Activated CD4-positive, alpha-beta T cell treated with anti-CD3 and anti-CD28 coated beads, Interleukin-2, amount 10 ng/mL, durations not matched to agents 7 days and 5 days (primary cell): ENCODE measurements around the gene FAM89B. TPM values are rescaled to one million over a fixed set of nuclear protein-coding genes. Genes with fewer than 3 reads are reported as not detected.

Source experiments
- CTCF ChIA-PET: fragments of 350-600 bp; sonication (Branson Sonifier 250); formaldehyde crosslinking; loops from one replicate; lab custom pipeline; 2021; ENCODE audit warnings: antibody characterized with exemption; lab: Charles Lee
- POLR2A ChIA-PET: fragments of 350-600 bp; sonication (Branson Sonifier 250); formaldehyde crosslinking; loops from one replicate; lab custom pipeline; 2021; ENCODE audit warnings: antibody characterized with exemption; lab: Charles Lee
- DNase-seq: peaks from one replicate; pipeline ENCODE4 v3.0.0-alpha.2; 2020
- H3K27ac Mint-ChIP-seq: one replicate; pipeline ENCODE4 v1.8.0; 2021; ENCODE audit warnings: mild to moderate bottlenecking, moderate library complexity, mixed read lengths
- H3K27me3 Mint-ChIP-seq: one replicate; pipeline ENCODE4 v1.8.0; 2021; ENCODE audit warnings: mixed read lengths
- H3K36me3 Mint-ChIP-seq: one replicate; pipeline ENCODE4 v1.8.0; 2021; ENCODE audit warnings: low read depth, mixed read lengths
- H3K4me1 Mint-ChIP-seq: one replicate; pipeline ENCODE4 v1.8.0; 2021; ENCODE audit warnings: mixed read lengths
- H3K4me3 Mint-ChIP-seq: one replicate; pipeline ENCODE4 v1.8.0; 2021; ENCODE audit warnings: mild to moderate bottlenecking, moderate library complexity, mixed read lengths
- H3K9me3 Mint-ChIP-seq: one replicate; pipeline ENCODE4 v1.8.0; 2021; ENCODE audit warnings: mixed read lengths
- total RNA-seq, 2 experiments: library from RNA; stranded (reverse); gene quantifications; one replicate each; pipeline ENCODE4 v1.2.3, GENCODE V29; 2021

FAM89B gene
- total RNA-seq, 2 experiments from 2014 or later: 34.1 to 42.1 TPM

DNA sequence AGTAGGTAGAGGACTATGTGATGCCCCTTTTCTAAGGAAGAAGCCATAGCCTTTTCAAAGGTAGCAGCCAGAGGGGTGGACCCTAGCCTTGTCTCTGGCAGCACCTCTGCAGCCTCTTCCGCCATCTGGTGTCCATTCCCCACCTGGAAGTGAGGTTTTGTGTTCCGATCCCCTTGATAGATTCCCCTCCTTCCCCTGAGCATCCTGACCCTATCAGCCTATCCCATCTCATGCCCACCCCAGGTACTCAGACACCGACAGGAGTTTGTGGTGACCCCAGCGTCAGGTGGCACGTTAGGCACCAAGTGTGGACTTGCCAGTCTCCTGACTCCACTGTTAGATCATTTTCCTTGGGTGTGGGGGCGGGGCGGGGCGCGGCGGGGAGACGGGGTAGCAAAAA, 398 bp upstream of the FAM89B start:
- peak overlapping the region; percentile 99 for H3K27ac Mint-ChIP-seq
- H3K9me3 Mint-ChIP-seq: no peaks in the 10 kb centered on the region
- peaks cover 29% of the 10 kb centered on the region for H3K36me3 Mint-ChIP-seq
- H3K4me1 Mint-ChIP-seq: peaks cover 48% of the 10 kb centered on the region
- POLR2A ChIA-PET: interaction anchor here (0.6 to 1.0 kb wide), 3 partner anchors 16 to 149 kb away, joined by 3 to 5 read pairs (median 3); partner anchors contain the start of gene NEAT1
- H3K4me3 Mint-ChIP-seq: peak overlapping the region; percentile 99
- no peak for DNase-seq
- H3K27me3 Mint-ChIP-seq: no peaks in the 10 kb centered on the region
- CTCF ChIA-PET: interaction anchor here (0.9 to 6.0 kb wide), 14 partner anchors 11 to 289 kb away, joined by 3 to 57 read pairs (median 6); partner anchors contain the start of genes LTBP3, MAP3K11, MUS81 and PCNX3

DNA sequence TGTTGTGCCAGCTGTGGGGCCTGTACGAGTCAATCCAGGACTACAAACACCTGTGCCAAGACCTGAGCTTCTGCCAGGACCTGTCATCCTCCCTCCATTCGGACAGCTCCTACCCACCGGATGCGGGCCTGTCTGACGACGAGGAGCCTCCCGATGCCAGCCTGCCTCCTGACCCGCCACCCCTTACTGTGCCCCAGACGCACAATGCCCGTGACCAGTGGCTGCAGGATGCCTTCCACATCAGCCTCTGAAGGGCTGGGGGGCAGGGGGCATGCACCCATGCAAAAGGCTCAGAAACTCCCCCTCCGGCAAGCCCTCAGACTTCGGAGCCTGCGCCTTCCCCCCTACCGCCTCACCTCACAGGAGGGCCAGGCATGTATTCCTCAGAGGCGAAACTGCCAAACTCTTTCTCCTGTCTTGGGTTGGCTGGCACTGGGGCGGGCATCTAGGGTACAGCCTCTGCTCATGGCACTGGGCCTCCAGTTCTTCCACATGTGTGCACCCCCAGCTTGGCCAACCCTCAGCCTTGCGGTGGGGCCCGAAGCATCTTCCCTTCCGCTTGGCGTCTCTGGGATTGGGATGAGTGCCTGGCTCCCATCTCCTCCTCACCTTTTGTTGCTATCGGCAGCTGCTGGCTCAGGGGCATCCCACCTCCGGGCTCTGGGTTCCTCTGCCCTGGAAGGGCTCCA, 1.2 kb downstream of the FAM89B start:
- peaks cover 29% of the 10 kb centered on the region for H3K36me3 Mint-ChIP-seq
- DNase-seq: no peak
- H3K9me3 Mint-ChIP-seq: no peaks in the 10 kb centered on the region
- ChIA-PET CTCF (interaction anchor here (0.6 to 6.0 kb wide), 15 partner anchors 9 to 203 kb away, joined by 3 to 57 read pairs (median 4); partner anchors contain the start of genes LTBP3, MAP3K11 and PCNX3), POLR2A (no interaction called here)
- H3K27me3 Mint-ChIP-seq: no peaks in the 10 kb centered on the region
- H3K4me1 Mint-ChIP-seq: peaks cover 51% of the 10 kb centered on the region
- peak overlapping the region; percentile 86 for H3K27ac Mint-ChIP-seq
- H3K4me3 Mint-ChIP-seq: peak overlapping the region; percentile 85

DNA sequence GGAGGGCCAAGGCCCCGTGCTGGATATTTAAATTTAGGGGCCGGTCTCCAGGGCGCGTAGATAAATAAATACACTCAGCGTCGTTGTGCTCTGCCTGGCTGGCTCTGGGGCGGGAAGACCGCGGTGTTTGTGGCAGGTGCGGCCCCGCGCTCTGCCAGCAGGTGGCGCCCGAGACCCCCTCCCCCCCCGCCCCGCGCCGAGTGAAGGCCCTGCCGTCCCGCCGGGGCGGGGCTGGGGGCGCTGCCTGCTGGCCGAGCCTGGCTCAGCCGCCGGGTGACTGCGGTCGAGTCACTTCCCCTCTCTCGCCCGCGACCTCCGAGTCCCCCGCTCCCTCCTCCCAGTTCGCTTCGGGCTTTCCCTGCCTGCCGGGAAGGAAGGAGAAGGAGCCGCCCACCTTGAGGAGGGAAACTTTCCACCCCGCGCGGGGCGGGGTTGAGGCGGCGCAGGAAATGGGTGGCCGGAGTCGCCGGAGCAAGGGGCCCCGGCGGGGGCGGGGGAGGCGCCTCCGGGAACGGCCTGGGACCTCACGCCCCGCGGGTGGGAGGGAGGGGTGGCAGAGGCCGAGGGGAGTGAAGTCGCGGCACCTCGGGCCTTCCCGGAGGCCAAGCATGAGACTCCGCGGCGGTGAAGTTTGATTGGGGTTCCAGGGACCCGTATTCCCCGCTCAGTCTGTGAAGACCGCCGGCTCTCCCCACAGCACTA, 1.9 kb downstream of the FAM89B start:
- ChIA-PET CTCF (interaction anchor here (1.1 to 6.0 kb wide), 13 partner anchors 8 to 39 kb away, joined by 3 to 57 read pairs (median 6); no protein-coding TSS in a partner anchor), POLR2A (no interaction called here)
- peak; percentile 87 for DNase-seq
- Mint-ChIP-seq H3K4me3 (peak overlapping the region; percentile 85), H3K36me3 (peaks cover 31% of the 10 kb centered on the region), H3K9me3 (no peaks in the 10 kb centered on the region), H3K27me3 (no peaks in the 10 kb centered on the region), H3K27ac (peak overlapping the region; percentile 93), H3K4me1 (peaks cover 50% of the 10 kb centered on the region)

DNA sequence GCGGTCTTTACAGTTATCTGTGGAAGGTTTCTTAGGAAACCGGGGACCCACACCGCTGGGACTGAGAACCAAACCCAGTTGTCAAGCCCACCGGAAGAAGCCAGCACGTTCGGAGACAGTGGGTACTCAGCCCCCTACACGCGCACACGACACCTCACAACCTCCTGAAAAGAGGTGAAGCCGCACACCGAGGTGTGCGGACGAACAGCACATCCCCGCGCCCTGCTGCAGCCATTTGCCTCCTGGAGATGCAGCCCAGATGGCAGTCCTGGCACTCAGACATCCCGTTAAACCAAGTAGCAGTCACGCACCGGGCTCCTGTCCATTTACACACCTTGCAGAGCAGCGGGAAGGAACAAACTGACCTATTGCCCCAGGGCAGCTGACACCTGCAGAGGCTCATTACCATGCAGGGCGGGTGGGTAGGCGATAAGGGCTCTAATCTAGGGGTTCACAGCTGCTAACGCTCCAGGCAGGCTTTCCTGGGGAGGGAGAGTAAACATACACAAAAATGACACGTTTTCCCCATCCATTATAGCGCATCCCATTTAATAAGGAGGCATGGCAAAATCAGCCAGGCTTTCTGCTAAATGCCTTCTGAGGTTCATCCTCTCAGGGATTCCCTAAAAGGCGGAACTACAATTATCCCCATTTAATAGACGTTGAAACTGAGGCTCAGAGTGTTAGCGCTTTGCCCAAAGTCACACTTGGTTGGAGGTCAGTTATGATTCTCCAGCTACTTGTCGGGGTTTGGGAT, 2.7 kb downstream of the FAM89B start:
- no peaks in the 10 kb centered on the region for H3K9me3 Mint-ChIP-seq

DNA sequence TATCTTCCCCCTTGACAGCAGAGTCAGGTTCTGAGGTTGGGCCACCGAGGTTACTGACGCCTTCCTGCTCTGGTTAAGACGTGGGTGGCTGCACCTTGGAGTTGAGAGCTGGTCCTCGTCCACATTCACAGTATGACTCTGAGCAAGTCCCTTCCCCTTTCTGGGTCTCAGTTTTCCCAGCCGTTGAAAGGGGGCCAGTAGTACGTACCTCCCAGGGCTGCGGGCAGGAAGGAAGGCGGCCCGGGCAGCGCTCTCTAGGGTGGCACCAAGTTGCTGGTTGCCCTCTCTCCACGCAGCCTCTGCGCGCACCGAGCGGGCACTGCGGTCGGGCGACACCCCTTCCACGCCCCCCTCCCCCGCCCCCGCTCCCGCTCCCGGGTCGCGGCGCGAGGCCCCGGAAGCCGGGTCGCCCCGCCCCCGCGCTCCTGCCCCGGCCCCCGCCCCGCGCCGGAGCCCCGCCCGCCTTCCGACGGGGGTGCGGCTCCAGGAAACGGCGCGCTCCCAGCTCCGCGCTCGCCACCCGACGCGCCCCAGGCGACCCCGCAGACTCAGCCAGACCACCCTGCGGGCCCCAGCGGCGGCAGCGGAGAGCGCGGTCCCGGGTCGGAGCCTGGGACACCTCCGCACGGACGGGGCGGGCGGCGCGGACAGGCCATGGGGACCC, 3.4 kb downstream of the FAM89B start, which contains the start of gene EHBP1L1:
Gene EHBP1L1, plus strand, starts transcription at position 486 of the 664 bp plus-strand sequence. CDS start 250 bp downstream, outside the sequence.
- Mint-ChIP-seq H3K27me3 (no peaks in the 10 kb centered on the region), H3K27ac (peak within 1 kb of the TSS; percentile 93), H3K36me3 (peaks cover 39% of the 10 kb centered on the region), H3K9me3 (no peaks in the 10 kb centered on the region), H3K4me1 (peaks cover 46% of the 10 kb centered on the region), H3K4me3 (peak within 1 kb of the TSS; percentile 85)
- peak; percentile 77 for DNase-seq
- POLR2A ChIA-PET: interaction anchor here (0.6 kb wide), 2 partner anchors 246 to 281 kb away, joined by 3 to 4 read pairs; no protein-coding TSS in a partner anchor
- CTCF ChIA-PET: interaction anchor here (1.1 to 3.6 kb wide), 9 partner anchors 9 to 39 kb away, joined by 3 to 40 read pairs (median 6); partner anchors contain the start of genes MAP3K11 and PCNX3

More for the DNA sequence above, 2.7 kb downstream of the FAM89B start:
- H3K27me3 Mint-ChIP-seq: no peaks in the 10 kb centered on the region
- POLR2A ChIA-PET: interaction anchor here (0.6 kb wide), 1 partner anchor 282 kb away, joined by 3 read pairs; no protein-coding TSS in a partner anchor
- peaks cover 50% of the 10 kb centered on the region for H3K4me1 Mint-ChIP-seq
- CTCF ChIA-PET: interaction anchor here (1.1 to 3.6 kb wide), 8 partner anchors 8 to 40 kb away, joined by 3 to 40 read pairs (median 7); partner anchors contain the start of genes MAP3K11 and PCNX3
- DNase-seq: no peak
- H3K36me3 Mint-ChIP-seq: peaks cover 38% of the 10 kb centered on the region
- peak overlapping the region; percentile 85 for H3K4me3 Mint-ChIP-seq
- peak overlapping the region; percentile 93 for H3K27ac Mint-ChIP-seq

DNA sequence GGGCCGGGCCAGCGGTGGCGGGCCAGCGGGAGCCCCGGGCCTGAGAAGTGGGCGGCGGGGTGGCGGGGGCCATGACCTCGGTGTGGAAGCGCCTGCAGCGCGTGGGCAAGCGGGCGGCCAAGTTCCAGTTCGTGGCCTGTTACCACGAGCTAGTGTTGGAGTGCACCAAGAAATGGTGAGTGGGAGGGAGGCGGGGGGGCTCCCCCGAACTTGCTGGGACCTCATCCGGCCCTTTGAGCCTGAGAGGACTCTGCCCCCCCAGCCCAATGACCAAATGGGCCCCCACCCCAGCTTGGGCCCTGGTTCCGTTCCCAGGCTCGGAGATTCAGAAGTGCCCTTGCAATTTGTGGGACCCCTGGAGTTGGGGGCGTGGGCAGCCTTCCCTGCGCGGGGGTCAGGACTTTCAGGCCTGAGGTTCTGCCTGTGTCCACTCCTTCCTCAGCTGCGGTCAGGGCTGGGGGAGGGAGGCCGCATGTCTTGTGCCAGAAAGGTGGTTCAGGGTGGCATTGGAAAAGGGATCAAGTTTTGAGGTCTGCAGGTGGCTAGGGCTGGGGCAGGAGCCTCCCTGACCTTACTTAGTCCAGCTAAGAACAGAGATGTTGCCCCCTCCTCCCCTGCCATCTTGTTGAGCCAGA, 4.0 kb downstream of the FAM89B start:
- H3K36me3 Mint-ChIP-seq: peaks cover 41% of the 10 kb centered on the region
- H3K9me3 Mint-ChIP-seq: no peaks in the 10 kb centered on the region
- POLR2A ChIA-PET: interaction anchor here (0.6 kb wide), 1 partner anchor 246 kb away, joined by 4 read pairs; no protein-coding TSS in a partner anchor
- H3K27me3 Mint-ChIP-seq: no peaks in the 10 kb centered on the region
- DNase-seq: no peak
- H3K27ac Mint-ChIP-seq: peak overlapping the region; percentile 83
- peaks cover 40% of the 10 kb centered on the region for H3K4me1 Mint-ChIP-seq
- H3K4me3 Mint-ChIP-seq: peak overlapping the region; percentile 83
- CTCF ChIA-PET: interaction anchor here (0.6 to 3.6 kb wide), 9 partner anchors 10 to 217 kb away, joined by 3 to 40 read pairs (median 6); partner anchors contain the start of genes MAP3K11 and PCNX3

DNA sequence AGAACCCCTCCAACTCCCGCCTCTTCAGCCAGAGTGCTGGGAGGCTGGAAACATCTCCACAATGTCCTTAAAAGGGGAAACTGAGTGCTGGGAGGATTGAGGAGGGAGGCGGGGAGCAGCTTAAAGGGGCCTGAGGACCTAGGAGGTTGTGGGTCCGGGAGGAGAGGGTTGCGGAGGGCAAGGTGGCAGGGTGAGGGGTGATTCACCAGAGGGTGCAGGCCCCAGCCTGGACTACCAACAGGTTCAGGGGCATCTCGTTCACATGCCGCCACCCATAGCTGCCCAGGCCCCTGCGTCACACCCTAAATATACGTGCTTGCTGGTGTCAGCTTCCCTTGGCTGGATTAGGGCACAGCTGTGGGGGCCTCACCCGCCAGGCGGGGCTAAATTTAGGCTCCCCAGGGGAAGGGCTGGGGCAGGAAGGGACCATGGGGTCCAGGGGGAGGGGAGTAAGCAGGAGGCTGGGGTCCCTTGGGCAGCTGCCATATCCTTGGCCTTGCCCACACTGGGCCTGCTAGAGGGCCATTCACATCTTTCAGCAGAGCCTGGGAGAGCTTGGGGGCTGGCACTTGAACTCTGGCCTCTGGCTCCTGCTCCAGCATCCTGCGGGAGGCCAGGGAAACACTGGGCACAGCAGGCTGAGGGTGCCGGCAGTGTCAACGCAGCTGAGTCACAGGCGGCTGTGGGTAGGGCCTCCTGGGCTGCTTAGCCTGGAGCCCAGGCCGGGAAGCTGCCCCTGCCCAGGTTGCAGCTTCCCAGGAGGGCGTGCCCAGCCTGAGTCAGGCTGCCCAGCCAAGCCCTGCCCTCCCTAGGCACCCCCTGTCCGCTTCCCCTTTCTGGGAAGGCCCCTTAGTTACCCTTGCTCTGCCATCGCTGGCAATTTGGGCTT, 4.8 kb downstream of the FAM89B start:
- no peaks in the 10 kb centered on the region for H3K9me3 Mint-ChIP-seq
- peak overlapping the region; percentile 83 for H3K4me3 Mint-ChIP-seq
- H3K4me1 Mint-ChIP-seq: peaks cover 35% of the 10 kb centered on the region
- POLR2A ChIA-PET: no interaction called here
- CTCF ChIA-PET: interaction anchor here (0.6 to 3.6 kb wide), 8 partner anchors 11 to 218 kb away, joined by 3 to 40 read pairs (median 7); no protein-coding TSS in a partner anchor
- H3K36me3 Mint-ChIP-seq: peaks cover 42% of the 10 kb centered on the region
- no peak for DNase-seq
- H3K27ac Mint-ChIP-seq: peak overlapping the region; percentile 83
- H3K27me3 Mint-ChIP-seq: no peaks in the 10 kb centered on the region

DNA sequence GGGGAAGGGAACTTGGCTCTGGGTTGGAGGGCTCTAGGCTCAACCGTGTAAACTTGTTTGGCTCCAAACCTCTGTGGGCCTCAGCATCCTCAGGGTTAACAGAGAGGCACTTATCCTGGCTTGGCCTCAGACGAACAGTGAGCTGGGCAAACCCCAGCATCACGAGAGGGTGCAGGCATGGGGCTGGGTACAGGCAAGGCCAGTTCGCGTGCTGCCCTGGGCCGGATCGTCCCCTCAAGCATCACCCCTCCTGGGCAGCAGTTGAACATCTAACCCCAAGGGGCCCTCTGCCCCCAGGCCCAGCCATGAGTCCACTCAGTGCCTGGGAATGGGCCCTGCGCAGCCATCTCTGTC, 5.4 kb downstream of the FAM89B start:
- DNase-seq: no peak
- peak overlapping the region; percentile 57 for H3K4me3 Mint-ChIP-seq
- H3K36me3 Mint-ChIP-seq: peaks cover 42% of the 10 kb centered on the region
- no peaks in the 10 kb centered on the region for H3K27me3 Mint-ChIP-seq
- peak overlapping the region; percentile 33 for H3K27ac Mint-ChIP-seq
- H3K4me1 Mint-ChIP-seq: peaks cover 33% of the 10 kb centered on the region
- no peaks in the 10 kb centered on the region for H3K9me3 Mint-ChIP-seq
- CTCF ChIA-PET: interaction anchor here (1.8 to 3.6 kb wide), 3 partner anchors 10 to 37 kb away, joined by 4 to 40 read pairs (median 11); no protein-coding TSS in a partner anchor
- POLR2A ChIA-PET: no interaction called here

DNA sequence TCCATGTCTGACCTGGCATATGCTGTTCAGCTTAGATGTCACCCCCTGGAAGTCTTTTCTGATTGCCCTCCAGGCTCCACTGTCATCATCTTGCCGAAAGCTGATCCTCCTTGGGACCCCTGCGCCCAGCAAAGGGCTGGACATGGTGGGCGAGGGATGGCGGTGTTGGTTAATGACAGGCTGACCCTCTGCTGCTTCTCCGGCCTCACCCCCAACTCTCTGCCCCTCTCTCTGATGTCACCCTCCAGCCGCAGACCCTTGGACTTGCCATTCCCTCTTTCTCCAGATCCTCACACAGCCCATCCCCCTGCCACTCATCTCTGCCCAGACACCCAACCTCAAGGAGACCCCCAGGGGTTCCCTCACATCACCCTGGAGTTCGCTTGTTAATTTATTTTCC, 5.8 kb downstream of the FAM89B start:
- H3K4me1 Mint-ChIP-seq: peaks cover 33% of the 10 kb centered on the region
- no peak overlapping the region for H3K27ac Mint-ChIP-seq
- ChIA-PET CTCF (interaction anchor here (2.5 to 3.6 kb wide), 2 partner anchors 10 to 37 kb away, joined by 11 to 40 read pairs; no protein-coding TSS in a partner anchor), POLR2A (no interaction called here)
- DNase-seq: no peak
- no peaks in the 10 kb centered on the region for H3K9me3 Mint-ChIP-seq
- peaks cover 39% of the 10 kb centered on the region for H3K36me3 Mint-ChIP-seq
- peak overlapping the region; percentile 57 for H3K4me3 Mint-ChIP-seq
- H3K27me3 Mint-ChIP-seq: no peaks in the 10 kb centered on the region

DNA sequence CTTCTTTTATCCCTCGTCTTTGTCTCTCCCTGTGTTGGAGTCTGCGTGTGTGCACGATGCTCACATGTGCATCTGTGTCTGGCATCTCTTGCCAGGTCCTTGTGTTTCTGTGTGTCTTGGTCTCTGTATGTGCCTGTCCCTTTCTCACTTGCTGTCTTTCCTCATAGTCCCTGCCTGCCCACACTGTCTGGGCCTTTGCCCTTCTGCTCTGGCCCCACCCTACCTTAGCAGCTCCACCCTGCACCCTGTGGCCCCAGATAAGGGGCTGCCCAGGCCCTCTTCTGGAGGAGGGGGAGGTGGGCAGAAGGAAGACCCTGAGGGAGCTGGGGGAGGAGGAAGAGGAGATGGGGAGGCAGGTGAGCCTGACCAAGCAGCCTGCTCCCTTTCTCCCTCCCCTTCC, 6.3 kb downstream of the FAM89B start:
- no peak overlapping the region for H3K27ac Mint-ChIP-seq
- peaks cover 37% of the 10 kb centered on the region for H3K36me3 Mint-ChIP-seq
- ChIA-PET POLR2A (no interaction called here), CTCF (interaction anchor here (0.8 to 2.5 kb wide), 4 partner anchors 10 to 38 kb away, joined by 3 to 11 read pairs (median 4); no protein-coding TSS in a partner anchor)
- no peaks in the 10 kb centered on the region for H3K9me3 Mint-ChIP-seq
- DNase-seq: no peak
- H3K4me3 Mint-ChIP-seq: peak overlapping the region; percentile 57
- peaks cover 33% of the 10 kb centered on the region for H3K4me1 Mint-ChIP-seq
- no peaks in the 10 kb centered on the region for H3K27me3 Mint-ChIP-seq
